Dedifferentiated amniotic fluid mesenchymal stem cell (primary cell): ENCODE data around the gene PMEL.
"Not testable (repeated sequence)": the region's sequence is repeated elsewhere in the genome, so short reads cannot be mapped to it uniquely, and the experiment has no call there.

Source experiments
- DNase-seq: peaks from one replicate; pipeline ENCODE4 v3.0.0-alpha.2; 2016; ENCODE audit errors: extremely low spot score

The PMEL gene

GRCh38 chr12:55983232-55983842 lies 17.5 kb upstream of the PMEL start:
- DNase-seq: no peak

DNA sequence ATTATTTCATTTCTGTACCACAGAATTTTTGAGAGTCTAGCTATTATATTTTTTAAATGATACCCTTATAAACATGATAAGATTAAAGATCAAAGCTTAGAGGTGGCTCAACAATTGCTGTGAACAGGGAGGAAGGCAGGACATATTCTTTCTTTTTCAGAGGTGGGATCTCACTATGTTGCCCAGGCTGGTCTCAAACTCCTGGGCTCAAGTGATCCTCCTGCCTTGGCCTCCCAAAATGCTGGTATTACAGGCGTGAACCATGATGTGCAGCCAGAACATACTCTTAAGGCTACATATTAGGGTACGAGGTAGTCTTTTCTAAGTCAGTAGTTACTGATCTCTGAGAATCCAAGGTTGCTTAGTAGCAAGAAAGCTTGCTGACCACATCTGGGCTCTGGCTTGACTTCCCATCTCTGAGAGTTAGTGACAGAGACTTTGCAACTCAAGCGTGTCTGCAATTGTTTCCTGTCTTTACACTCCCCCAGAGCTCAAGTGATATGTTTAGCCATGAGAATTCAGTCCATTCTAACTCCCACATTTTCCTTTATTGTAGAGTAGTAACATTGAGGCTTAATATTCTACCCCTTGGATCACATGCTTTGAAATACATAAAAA lies 16.6 kb upstream of the PMEL start:
- DNase-seq: no peak

DNA sequence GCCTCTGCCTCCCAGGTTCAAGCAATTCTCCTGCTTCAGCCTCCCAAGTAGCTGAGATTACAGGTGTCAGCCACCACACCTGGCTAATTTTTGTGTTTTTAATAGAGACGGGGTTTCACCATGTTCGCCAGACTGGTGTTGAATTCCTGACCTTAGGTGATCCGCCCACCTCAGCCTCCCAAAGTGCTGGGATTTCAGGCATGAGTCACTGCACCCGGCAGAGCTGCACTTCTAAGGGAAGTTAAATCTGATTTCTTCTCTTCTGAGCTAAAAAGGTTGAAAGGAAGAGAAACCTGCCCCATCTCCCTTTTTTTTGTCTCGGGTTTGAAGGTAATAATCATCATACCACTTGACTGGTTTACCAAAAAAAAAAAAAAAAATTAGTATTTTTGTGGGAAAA lies 16.0 kb upstream of the PMEL start:
- DNase-seq: not testable (repeated sequence)

DNA sequence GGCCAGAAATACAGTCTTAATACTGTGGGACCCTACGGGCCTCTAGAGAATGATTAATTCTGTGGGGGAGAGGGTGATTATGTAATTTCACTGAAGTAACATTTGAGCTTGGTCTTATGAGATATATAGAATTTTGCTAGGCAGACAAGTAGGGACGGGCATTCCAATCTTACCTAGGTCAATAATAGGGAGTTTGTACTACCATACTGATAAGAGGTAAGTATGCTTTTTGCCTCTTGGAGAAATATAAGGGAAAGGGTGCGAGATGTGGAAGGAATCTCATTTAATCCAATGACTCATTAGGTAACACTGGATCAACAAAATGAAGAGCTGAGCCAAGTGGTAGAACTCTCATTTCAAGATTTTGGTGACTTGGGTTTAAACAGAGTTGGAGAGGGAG lies 13.2 kb upstream of the PMEL start:
- DNase-seq: no peak

DNA sequence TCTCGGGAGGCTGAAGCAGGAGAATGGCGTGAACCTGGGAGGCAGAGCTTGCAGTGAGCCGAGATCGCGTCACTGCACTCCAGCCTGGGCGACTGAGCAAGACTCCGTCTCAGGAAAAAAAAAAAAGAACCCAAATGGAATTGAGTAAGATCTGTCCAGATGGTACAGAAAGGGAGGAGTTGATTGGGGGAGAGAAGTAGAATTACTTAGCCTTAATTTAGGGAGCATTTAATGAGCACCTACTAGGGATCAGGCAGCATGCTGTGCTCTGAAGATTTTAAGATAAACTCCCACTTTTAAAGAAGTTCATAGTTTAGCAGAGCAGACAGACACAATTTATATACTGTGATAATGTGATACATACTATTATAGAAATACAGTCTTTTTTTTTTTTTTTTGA lies 12.6 kb upstream of the PMEL start:
- DNase-seq: no peak

- no peak for DNase-seq
Measured at GRCh38 chr12:55974308-55974730, 8.5 kb upstream of the PMEL start.

DNA sequence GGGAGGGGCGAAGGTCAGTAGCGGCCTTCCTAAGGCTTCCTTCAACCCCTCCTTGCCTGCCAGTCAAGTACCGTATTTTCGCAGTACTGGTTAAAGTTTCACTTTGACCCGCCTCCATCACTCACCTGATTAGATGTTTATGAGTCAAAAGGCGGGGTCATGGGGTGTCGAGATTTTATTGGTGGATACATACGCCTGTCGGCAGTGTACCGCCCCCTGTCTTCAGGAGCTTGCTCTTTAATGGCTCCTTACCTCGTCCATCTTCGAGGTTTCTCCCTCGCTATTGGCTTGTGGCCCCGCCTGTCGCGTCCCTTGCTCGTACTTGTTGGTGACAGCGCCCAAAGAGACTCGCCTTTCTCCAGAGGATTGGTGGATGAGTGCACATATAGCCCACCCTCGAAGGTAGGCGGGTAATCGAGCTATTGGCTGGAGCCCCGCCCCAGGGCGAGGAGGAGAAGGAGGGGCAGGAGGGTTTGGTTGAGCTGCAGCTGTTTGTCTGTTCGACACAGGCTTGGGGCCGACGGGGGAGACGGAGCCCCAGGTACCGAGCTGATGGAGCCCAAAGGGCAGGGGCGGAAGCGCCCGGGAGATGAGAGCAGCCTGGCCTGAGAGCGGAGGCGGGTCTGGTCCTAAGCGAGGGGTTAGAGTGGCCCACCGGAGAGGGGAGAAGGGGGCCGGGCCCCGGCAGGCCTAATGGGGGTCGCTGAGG lies 7.9 kb upstream of the PMEL start, which contains the start of gene RAB5B:
Gene RAB5B (plus strand): TSS at position 480 of the 709 bp plus-strand sequence. CDS start 12,883 bp downstream, outside the sequence.
- DNase-seq: peak; percentile 100

- no peak for DNase-seq
Measured at GRCh38 chr12:55972911-55973598, 7.2 kb upstream of the PMEL start.

DNA sequence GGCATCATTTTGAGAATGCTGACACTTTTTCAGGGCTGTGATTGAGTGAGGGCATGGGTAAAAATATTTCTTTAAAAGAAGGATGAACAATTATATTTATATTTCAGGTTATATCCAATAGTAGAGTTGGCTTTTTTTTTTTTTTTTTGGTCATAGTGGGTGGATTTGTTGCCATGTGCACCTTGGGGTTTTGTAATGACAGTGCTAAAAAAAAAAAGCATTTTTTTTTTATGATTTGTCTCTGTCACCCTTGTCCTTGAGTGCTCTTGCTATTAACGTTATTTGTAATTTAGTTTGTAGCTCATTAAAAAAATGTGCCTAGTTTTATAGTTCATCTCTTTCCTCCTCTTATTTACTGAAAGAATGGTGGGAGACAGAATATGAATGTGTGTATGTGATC lies 6.6 kb upstream of the PMEL start:
- no peak for DNase-seq

GRCh38 chr12:55972042-55972441 lies 6.2 kb upstream of the PMEL start:
- DNase-seq: peak; percentile 25

DNA sequence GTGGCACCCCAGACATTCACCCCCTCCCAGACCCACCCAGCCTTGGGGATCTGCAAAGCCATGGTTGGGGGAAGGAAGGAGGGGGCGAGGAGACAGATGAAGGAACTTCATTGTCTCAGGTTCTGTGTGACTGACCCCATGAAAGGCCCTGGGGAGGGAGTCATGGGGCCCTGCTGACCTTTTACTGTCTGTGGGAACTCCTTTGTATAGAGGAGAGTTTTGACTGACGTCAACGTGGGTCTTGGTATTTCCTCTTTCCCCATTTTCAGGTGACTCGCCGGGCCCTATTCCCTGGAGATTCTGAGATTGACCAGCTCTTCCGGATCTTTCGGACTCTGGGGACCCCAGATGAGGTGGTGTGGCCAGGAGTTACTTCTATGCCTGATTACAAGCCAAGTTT lies 4.9 kb upstream of the PMEL start:
- DNase-seq: no peak

- no peak for DNase-seq
Measured at GRCh38 chr12:55969356-55969755, 3.5 kb upstream of the PMEL start.

GRCh38 chr12:55966408-55967281 lies 803 bp upstream of the PMEL start, which contains the start of gene CDK2:
CDK2 (plus strand) TSS chr12:55966830; CDS start chr12:55967009, 179 bp downstream.
- peak; percentile 66 for DNase-seq

GRCh38 chr12:55965240-55965639 lies 602 bp downstream of the PMEL start:
- no peak for DNase-seq

- DNase-seq: no peak
Measured at GRCh38 chr12:55963760-55964159, 2.1 kb downstream of the PMEL start.

DNA sequence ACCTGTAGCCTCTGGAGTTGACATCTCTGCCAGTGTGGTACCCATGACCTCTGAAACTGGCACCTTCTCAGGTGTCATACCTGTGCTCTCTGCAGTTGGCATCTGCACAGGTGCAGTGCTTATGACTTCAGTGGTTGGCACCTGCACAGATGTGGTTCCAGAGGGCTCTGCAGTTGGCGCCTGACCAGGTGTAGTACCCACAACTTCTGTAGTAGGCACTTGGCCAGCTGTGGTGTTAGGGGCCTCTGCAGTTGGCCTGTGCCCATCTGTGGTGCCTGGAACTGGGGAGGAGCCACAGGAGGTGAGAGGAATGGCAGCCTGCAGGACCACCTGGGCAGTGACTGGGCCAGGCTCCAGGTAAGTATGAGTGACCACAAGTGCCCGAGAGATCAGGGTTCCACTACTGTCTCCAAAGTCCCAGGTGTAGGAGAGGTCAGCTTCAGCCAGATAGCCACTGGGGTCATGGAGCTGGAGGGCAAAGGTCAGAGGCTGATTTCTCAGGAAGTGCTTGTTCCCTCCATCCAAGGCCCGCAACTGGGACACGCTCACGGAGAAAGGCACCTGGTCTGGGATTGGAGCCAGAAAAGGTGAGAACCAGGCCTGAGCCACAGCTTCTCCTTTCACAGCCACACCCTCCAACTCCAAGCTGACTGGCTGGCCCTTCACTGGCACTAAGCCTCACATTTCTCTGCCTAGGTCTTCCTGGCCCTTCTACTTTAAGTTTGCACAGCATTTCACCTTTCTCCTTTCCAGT lies 8.6 kb downstream of the PMEL start:
- DNase-seq: no peak

DNA sequence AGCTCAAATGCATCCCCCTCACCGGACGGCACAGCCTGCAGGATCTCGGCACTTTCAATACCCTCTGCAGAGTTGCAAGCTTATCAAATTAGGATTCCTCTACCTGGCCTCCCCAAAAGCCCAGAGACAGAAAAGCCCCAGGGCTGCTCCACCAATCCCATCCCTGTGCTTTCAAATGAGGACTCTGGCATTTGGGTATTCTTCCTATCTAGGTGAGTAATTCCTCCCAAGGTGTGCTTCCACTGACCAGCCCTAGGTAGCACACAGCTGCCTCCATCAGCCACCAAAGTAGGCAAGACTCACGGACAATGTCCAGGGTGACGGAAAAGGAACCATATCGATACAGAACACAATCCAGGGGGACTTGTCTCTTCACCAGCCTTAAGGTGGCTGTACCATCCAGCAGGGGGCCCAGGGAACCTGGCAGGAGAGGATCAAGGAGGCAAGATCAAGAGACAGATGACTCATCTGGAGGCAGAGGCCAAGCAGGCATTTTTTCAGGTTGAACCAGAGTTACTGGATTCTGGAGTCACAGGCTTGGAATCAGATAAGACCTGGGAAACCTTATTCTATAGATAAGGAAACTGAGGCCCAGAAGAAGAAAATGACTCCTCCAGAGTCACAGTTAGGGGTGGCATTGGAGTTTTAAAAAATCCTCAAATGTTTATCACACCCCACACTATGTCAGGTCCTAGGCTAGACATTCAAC lies 9.9 kb downstream of the PMEL start:
- DNase-seq: no peak

GRCh38 chr12:55955344-55955743 lies 10.5 kb downstream of the PMEL start:
- DNase-seq: no peak

DNA sequence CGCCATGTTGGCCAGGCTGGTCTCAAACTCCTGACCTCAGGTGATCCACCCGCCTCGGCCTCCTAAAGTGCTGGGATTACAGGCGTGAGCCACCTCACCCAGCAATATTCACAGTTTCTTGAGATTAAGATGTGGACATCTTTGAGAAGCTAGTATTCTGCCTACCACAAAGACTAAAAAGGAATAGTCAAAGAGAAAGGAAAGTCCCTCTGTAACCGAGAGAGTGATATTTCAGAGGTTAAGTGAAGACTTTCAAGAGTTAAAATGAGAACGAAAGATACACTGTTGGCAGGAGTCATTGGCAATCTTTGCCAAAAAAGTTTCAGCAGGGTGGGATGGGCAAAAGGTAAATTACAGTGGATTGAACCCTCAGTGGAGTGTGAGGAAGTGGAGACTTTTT lies 19.3 kb downstream of the PMEL start:
- DNase-seq: no peak

- no peak for DNase-seq
Measured at GRCh38 chr12:55942577-55943136, 23.2 kb downstream of the PMEL start.
